GM06990 (cell line): ENCODE data around the gene SCMH1.

ENCODE experiments used
- DNase-seq: peaks from one replicate; pipeline ENCODE4 v3.0.0-alpha.2; 2011; ENCODE audit not compliant: insufficient read length; ENCODE audit errors: extremely low read depth
- H3K27me3 ChIP-seq: replicated peaks from 2 replicates; pipeline ENCODE4 v1.6.0; 2011; ENCODE audit warnings: low read length; ENCODE audit not compliant: control insufficient read depth, insufficient read depth
- H3K36me3 ChIP-seq: 2 replicates; pipeline ENCODE4 v1.5.1; 2011; ENCODE audit warnings: low read length; ENCODE audit not compliant: control insufficient read depth, insufficient read depth
- H3K4me3 ChIP-seq: replicated peaks from 2 replicates; pipeline ENCODE4 v1.5.1; 2011; ENCODE audit warnings: low read depth, mild to moderate bottlenecking, control low read depth, low read length
- TF ChIP-seq, protein P1 (sequence below): IDR thresholded peaks from 2 replicates; pipeline ENCODE4 v1.5.1; 2011; ENCODE audit warnings: low read length, control low read depth, mild to moderate bottlenecking, inconsistent platforms; ENCODE audit not compliant: insufficient read depth, poor library complexity, severe bottlenecking

Gene SCMH1

DNA sequence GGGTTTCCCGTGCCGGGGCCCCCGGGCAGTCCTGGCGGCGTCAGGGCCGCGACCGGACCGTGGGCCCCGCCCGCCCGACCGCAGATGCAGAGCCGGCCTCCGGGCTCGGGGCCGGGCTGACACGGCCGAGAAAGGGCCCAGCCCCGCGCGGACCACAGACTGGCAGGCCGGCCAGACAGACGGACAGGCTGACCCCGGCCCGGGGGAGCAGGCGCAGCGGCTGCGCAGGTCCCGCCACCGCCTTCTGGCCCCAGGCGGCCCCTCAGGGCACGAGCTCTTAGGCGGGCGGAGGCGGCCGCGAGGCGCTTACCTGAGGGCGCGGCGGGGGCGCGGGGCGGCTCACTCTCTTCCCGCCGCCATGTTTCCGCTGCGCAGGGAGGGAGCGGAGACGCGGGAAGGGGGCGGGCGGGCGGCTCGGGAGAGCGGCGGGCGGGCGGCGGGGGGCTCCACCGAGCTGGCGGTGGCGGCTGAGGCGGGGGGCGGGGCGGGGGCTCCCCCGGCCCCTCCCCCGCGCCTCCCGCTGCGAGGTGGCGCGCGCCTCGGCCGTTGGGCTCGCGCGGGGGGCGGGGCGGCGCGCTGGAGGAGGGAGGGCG, at the start of gene SCMH1:
Gene SCMH1, minus strand, starts transcription at position 558 of the 593 bp plus-strand sequence. CDS start 56,173 bp downstream, outside the sequence.
- TF ChIP-seq, protein P1, sequence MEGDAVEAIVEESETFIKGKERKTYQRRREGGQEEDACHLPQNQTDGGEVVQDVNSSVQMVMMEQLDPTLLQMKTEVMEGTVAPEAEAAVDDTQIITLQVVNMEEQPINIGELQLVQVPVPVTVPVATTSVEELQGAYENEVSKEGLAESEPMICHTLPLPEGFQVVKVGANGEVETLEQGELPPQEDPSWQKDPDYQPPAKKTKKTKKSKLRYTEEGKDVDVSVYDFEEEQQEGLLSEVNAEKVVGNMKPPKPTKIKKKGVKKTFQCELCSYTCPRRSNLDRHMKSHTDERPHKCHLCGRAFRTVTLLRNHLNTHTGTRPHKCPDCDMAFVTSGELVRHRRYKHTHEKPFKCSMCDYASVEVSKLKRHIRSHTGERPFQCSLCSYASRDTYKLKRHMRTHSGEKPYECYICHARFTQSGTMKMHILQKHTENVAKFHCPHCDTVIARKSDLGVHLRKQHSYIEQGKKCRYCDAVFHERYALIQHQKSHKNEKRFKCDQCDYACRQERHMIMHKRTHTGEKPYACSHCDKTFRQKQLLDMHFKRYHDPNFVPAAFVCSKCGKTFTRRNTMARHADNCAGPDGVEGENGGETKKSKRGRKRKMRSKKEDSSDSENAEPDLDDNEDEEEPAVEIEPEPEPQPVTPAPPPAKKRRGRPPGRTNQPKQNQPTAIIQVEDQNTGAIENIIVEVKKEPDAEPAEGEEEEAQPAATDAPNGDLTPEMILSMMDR = no peak
- DNase-seq = peak; percentile 75

DNA sequence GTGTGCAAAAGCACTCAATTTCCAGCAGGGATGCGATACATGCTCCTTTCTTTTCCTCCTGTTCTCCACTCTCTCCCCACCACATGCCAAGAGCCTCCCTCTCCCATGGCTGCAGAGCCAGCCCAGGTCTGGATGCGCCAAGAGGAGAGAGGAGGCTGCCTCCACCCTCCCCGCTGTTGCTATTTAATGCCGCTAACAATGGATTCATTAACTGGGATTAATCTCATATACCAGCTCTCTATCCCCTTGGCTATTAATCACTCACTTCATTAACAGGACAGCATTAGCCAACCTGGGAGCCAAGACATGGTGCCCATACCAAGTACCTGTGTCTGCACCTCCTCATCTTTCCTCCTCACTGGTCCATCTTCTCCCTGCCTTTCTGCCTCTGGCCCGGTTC, 49.1 kb upstream of the SCMH1 start:
- Histone ChIP-seq H3K36me3 (no peaks in the 10 kb centered on the region), H3K4me3 (no peak overlapping the region), H3K27me3 (peaks cover 4% of the 10 kb centered on the region)
- DNase-seq = no peak
- TF ChIP-seq, protein P1 = no peak

More for the DNA sequence above, at the start of gene SCMH1:
- no peaks in the 10 kb centered on the region for H3K27me3 ChIP-seq
- no peaks in the 10 kb centered on the region for H3K36me3 ChIP-seq
- peak within 1 kb of the TSS; percentile 76 for H3K4me3 ChIP-seq

DNA sequence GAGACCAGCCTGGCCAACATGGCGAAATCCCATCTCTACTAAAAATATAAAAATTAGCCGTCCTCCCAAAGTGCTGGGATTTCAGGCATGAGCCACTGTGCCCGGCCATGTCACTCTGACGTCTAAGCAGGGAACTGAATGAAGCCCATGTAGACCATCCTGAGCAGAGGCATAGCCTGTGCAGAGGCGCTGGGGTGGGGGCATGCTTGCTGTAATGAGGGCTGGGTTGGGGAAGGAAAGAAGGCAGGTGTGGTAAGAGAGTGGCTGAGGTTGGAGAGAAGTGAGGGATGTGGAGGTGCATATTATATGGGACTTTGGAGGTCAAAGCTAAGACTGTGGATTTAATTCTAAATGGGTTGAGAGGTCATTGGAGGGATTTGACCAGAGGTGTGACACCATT, 47.1 kb upstream of the SCMH1 start:
- TF ChIP-seq, protein P1 = no peak
- H3K27me3 ChIP-seq = peaks cover 2% of the 10 kb centered on the region; the same call in 1 of the 2 replicates
- no peak overlapping the region for H3K4me3 ChIP-seq

DNA sequence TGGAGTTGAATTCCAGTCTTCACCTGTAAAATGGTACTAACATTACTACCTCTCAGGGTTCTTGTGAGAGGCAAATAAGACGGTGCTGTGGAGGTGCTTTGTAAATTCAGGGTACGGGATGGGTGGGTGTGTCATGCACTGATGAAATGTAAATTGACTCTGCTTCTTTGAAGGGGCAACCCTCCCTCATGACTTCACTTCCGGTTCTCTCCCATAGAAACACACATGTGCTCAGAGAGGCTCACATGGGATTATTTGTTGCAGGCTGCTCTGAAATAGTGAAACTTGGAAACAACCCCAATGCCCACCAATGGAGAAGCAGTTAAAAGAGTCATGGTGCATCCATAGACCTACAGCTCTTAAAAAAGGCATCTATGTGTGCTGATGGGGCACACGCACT, 44.9 kb upstream of the SCMH1 start:
- DNase-seq = no peak
- Histone ChIP-seq H3K4me3 (no peak overlapping the region), H3K27me3 (no peaks in the 10 kb centered on the region; the same call in 1 of the 2 replicates), H3K36me3 (no peaks in the 10 kb centered on the region)
- TF ChIP-seq, protein P1 = no peak

More for the DNA sequence above, 47.1 kb upstream of the SCMH1 start:
- no peaks in the 10 kb centered on the region for H3K36me3 ChIP-seq
- no peak for DNase-seq

DNA sequence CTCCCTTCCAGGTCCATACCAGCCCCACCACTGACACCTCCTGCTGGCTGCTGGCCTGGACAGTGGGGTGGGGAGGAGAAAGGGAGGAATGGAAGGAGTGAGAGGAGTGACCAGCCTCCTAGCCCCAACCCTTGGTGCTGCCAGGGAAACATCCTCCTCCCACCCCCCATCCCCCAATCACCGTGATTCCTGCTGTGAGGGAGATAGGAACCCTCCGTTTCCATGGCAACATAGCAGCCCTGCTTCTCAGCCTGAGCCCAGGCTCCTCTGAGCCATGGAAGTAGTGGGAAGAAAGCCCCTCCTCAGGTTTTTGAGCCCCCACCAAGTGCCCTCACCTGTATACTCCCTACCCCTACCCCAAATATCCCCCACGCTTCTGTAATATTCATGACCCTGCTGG, 44.4 kb upstream of the SCMH1 start:
- H3K27me3 ChIP-seq = no peaks in the 10 kb centered on the region; the same call in none of the 2 replicates
- no peak for DNase-seq

More for the DNA sequence above, 44.4 kb upstream of the SCMH1 start:
- Histone ChIP-seq H3K4me3 (no peak overlapping the region), H3K36me3 (no peaks in the 10 kb centered on the region)
- TF ChIP-seq, protein P1 = no peak
